ENCODE measurements around the gene GPR146.

GPR146 gene

DNA sequence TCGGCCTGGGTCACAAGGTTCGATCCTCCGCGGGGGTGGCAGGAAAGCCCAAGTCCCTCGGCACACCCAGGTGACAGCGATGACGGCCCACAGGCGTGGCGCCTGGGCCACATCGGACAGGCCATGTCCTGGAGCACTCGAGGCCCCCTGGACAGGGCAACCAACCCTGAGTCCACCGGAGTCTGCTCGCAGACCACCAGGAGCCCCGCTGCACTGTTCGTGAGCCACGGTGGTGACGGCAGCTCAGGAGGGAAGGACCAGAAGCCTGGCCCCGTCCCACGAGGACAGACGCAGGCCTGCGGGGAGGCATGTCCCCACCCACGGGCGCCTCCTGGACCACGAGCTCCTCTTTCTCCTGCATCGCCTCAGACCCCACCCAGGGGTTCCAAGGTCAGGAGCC, 22.4 kb upstream of the GPR146 start:
- Histone ChIP-seq H3K36me3 (ENCODE audit: insufficient read depth, low read length) (no peaks in the 10 kb centered on the region), H3K9ac (ENCODE audit: insufficient read length) (no peak overlapping the region), H3K27ac (no peak overlapping the region), H3K4me3 (no peak overlapping the region), H3K9me3 (ENCODE audit: low read depth, low read length) (no peaks in the 10 kb centered on the region)
- no peak for DNase-seq (ENCODE audit: low read depth, low spot score)
- TF ChIP-seq POLR2AphosphoS5 (IDR thresholded peaks at IDR 0.05; ENCODE audit: borderline replicate concordance, low read depth, low read length) (no peak), FOXP2 (optimal IDR thresholded peaks at IDR 0.05; ENCODE audit: control extremely low read depth, extremely low read length, insufficient read depth) (no peak)

DNA sequence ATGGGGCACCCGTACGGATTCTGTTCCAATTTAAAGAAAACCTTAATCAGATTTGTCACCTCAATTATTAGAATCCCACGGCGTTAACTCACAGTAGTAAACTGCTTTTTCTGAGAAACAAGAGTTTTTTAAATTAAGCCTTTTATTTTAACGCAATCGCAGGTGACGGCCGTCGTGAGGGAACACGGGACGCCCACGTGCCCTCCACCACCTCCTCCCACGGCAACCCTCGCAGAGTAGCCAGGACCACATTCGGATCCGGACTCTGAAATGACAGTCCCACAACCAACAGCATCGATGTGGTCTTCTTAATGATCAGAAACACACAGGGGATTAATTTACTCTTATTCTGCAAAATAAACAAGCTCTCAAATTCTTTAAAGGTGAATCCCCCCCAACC, 22.0 kb upstream of the GPR146 start:
- no peak overlapping the region for H3K27ac ChIP-seq
- H3K4me3 ChIP-seq: no peak overlapping the region
- no peak overlapping the region for H3K9ac ChIP-seq (ENCODE audit: insufficient read length)
- TF ChIP-seq EZH2 (IDR thresholded peaks at IDR 0.05): no peak
- TF ChIP-seq FOXP2 (optimal IDR thresholded peaks at IDR 0.05; ENCODE audit: control extremely low read depth, extremely low read length, insufficient read depth): no peak
- TF ChIP-seq POLR2AphosphoS5 (IDR thresholded peaks at IDR 0.05; ENCODE audit: borderline replicate concordance, low read depth, low read length): no peak
- no peaks in the 10 kb centered on the region for H3K9me3 ChIP-seq (ENCODE audit: low read depth, low read length)
- DNase-seq (ENCODE audit: low read depth, low spot score): no peak
- H3K36me3 ChIP-seq (ENCODE audit: insufficient read depth, low read length): no peaks in the 10 kb centered on the region

DNA sequence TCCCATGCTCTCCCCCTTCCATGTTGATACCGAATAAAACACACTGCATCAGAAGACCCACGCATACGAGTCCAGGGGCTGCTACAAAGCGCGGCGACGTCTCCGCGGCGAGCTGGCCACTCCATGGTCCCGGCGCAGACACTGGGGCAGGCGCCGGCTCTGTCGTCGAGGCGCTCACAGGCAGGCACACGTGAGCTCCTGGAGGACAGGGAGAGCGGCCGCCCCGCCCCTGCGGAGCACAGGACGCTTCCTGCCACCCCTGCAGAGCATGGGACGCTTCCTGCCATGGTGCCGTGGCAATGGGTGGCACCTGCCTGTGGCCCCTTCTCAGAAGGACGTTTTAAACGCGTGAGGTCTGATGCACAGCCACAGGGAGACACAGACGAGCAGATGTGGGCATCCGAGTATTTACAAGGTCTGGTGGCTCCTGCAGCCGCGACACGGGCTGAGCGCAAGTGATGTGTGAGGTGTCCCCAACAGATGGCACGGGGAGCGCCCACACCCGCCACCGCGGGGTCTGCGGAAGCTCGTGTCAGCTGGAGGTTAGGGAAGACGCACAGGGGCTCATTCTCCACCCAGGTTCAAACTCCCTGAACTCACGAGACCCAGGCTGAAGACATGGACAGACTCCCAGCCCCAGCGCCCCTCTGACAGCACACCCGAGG, 21.4 kb upstream of the GPR146 start:
- no peak overlapping the region for H3K4me3 ChIP-seq
- no peaks in the 10 kb centered on the region for H3K9me3 ChIP-seq (ENCODE audit: low read depth, low read length)
- no peak for DNase-seq (ENCODE audit: low read depth, low spot score)
- no peak for TF ChIP-seq POLR2AphosphoS5 (IDR thresholded peaks at IDR 0.05; ENCODE audit: borderline replicate concordance, low read depth, low read length)
- no peak for TF ChIP-seq EZH2 (IDR thresholded peaks at IDR 0.05)
- no peak for TF ChIP-seq FOXP2 (optimal IDR thresholded peaks at IDR 0.05; ENCODE audit: control extremely low read depth, extremely low read length, insufficient read depth)
- no peaks in the 10 kb centered on the region for H3K36me3 ChIP-seq (ENCODE audit: insufficient read depth, low read length)
- no peak overlapping the region for H3K9ac ChIP-seq (ENCODE audit: insufficient read length)
- no peak overlapping the region for H3K27ac ChIP-seq

DNA sequence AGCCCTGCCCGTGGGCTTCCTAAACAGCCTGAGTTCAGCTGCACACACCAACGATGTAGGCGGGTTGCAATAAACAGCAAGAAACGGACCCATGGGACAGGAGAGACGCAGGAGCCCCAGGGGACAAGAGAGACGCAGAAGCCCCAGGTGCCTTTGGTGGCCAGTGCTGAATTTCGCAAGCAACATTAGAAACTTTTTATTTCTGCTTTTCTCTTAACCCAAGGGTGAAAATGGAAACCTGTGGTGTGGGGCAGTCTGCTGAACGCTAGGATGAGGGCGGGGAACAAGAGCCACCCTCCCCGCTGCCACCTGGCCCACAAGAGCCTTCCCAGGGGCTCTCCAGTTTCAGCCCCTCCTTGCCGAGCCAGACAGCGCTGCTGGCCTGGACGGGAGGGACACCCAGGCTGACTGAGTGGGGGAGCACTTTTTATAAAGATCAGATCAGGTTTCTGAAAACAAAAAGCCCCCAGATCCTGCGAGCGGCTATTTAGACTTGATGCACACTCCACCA, 20.0 kb upstream of the GPR146 start:
- TF ChIP-seq EZH2 (IDR thresholded peaks at IDR 0.05) (no peak), FOXP2 (optimal IDR thresholded peaks at IDR 0.05; ENCODE audit: control extremely low read depth, extremely low read length, insufficient read depth) (no peak), POLR2AphosphoS5 (IDR thresholded peaks at IDR 0.05; ENCODE audit: borderline replicate concordance, low read depth, low read length) (no peak)
- no peaks in the 10 kb centered on the region for H3K9me3 ChIP-seq (ENCODE audit: low read depth, low read length)
- no peak overlapping the region for H3K27ac ChIP-seq
- H3K9ac ChIP-seq (ENCODE audit: insufficient read length): no peak overlapping the region
- H3K36me3 ChIP-seq (ENCODE audit: insufficient read depth, low read length): no peaks in the 10 kb centered on the region
- H3K4me3 ChIP-seq: no peak overlapping the region
- no peak for DNase-seq (ENCODE audit: low read depth, low spot score)

DNA sequence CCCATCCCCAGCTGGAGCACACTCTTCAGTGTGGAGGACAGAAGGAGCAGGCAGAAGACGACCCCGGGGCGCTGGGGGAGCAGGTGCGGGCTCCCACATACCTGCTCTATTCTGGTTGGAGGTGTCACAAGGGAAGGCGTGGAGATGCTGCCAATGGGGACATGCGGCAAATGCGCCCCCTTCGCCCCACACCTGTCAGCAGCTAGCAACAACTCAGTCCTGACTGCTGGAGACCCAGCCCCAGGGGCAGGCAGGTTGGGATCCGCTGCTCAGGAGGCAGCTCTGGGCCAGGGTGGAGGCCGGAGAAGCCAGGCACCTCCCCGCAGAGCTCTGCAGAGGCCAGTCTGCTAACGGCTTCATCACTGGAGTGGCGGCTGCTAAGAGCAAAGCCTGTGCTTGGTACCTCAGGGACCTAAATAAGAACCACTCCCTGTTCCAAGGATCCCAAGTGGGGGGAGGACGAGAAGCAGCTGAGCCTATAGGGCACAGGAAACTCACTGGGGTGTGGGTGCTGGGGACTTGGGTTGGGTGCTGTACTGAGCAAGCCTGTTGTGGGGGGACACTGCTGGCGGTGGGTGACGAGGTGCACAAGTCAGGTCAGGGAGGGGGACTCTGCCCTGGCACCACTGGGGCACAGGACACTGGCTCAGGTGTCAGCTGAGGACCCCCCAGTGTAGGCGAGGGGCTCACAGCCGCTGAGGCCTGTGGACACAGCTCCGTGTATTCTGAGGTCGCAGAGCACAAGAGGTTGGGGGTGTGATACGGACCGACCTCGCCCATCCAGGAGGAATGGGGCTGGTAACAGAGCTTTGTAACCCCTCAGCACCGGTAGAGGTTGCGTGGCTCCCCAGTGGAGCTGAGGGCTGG, 19.2 kb upstream of the GPR146 start:
- TF ChIP-seq FOXP2 (optimal IDR thresholded peaks at IDR 0.05; ENCODE audit: control extremely low read depth, extremely low read length, insufficient read depth): no peak
- TF ChIP-seq POLR2AphosphoS5 (IDR thresholded peaks at IDR 0.05; ENCODE audit: borderline replicate concordance, low read depth, low read length): no peak
- no peak for TF ChIP-seq EZH2 (IDR thresholded peaks at IDR 0.05)
- Histone ChIP-seq H3K9me3 (ENCODE audit: low read depth, low read length) (no peaks in the 10 kb centered on the region), H3K36me3 (ENCODE audit: insufficient read depth, low read length) (no peaks in the 10 kb centered on the region), H3K27ac (no peak overlapping the region), H3K9ac (ENCODE audit: insufficient read length) (no peak overlapping the region), H3K4me3 (no peak overlapping the region)
- DNase-seq (ENCODE audit: low read depth, low spot score): no peak

DNA sequence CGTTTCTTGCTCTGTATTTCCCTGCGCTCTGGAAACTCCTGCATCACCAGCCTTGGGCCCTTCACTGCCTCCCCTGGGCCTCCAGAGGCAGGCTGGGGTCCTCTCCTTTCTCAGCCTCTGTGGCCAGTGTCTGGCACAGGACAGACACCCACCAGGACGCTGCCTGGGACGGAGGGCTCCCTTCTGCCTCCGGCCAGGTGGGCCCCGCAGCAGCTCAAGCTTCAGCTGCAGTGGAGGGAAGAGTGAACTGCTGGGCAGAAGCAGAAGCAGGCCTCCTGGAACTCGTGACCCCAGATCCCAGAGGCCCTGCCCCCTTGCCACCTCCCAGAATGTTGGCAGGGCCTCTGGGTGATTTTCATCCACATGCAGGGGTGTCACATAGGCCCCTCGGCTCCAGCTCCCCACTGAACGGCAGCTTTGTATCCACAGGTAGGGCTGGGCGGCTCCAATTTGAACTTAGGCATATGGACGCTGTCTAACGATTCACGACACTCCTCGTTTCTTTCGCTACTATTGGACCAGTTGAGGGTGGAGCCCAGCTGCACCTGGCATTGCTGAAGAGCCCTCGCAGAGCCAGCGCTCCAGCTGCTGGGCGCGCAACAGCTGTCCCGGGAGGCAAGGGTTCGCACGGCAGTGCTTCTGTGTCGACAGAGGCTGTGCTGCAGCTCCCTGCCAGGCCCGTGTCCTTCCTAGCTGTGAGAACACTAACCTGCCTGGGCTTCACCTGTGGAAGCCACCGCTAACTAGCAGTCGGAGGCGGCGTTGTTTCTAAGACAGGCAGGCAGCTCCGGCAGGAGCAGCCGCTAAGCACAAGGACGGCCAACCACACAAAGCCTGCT, 18.4 kb upstream of the GPR146 start:
- H3K36me3 ChIP-seq (ENCODE audit: insufficient read depth, low read length): no peaks in the 10 kb centered on the region
- H3K9ac ChIP-seq (ENCODE audit: insufficient read length): no peak overlapping the region
- TF ChIP-seq POLR2AphosphoS5 (IDR thresholded peaks at IDR 0.05; ENCODE audit: borderline replicate concordance, low read depth, low read length) (no peak), EZH2 (IDR thresholded peaks at IDR 0.05) (no peak), FOXP2 (optimal IDR thresholded peaks at IDR 0.05; ENCODE audit: control extremely low read depth, extremely low read length, insufficient read depth) (no peak)
- H3K9me3 ChIP-seq (ENCODE audit: low read depth, low read length): no peaks in the 10 kb centered on the region
- no peak overlapping the region for H3K27ac ChIP-seq
- no peak for DNase-seq (ENCODE audit: low read depth, low spot score)
- H3K4me3 ChIP-seq: no peak overlapping the region

DNA sequence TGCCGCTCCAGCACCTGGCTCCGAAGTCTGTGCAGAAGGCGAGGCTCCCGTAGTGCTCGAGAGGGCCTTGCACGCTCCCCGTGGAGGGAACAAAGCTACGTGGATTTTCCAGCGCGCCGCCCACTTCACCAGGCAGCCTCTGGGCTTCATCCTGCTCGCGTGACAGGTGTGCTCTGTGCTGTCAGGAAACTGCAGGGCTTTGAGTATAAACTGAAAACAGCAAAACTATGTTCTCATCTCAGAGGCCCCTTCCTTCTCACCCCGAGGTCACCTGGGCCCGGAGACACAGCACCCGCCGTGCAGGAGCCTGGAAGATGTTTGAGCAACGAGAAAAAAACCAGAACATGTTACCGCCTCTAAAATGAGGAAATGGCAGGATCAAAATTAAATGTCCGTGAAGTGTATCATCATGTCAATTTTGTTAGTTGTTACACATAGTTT, 17.6 kb upstream of the GPR146 start:
- Histone ChIP-seq H3K36me3 (ENCODE audit: insufficient read depth, low read length) (no peaks in the 10 kb centered on the region), H3K27ac (no peak overlapping the region), H3K4me3 (no peak overlapping the region), H3K9ac (ENCODE audit: insufficient read length) (no peak overlapping the region), H3K9me3 (ENCODE audit: low read depth, low read length) (no peaks in the 10 kb centered on the region)
- no peak for TF ChIP-seq EZH2 (IDR thresholded peaks at IDR 0.05)
- DNase-seq (ENCODE audit: low read depth, low spot score): no peak
